OCI-LY1 (cell line): ENCODE data around the gene PSMC3IP.

Experiments used
- H2AFZ ChIP-seq: fragments of 200-600 bp; sonication (generic), shearing (Covaris generic); 2 replicates; pipeline ENCODE4 v1.6.0; 2014; ENCODE audit warnings: antibody characterized with exemption, mild to moderate bottlenecking, low read length
- H3F3A ChIP-seq: fragments of 200-600 bp; sonication (generic), shearing (Covaris generic); 2 replicates; pipeline ENCODE4 v1.6.0; 2014; ENCODE audit warnings: mild to moderate bottlenecking, antibody characterized with exemption, low read length, moderate library complexity; ENCODE audit not compliant: insufficient read depth
- H3K27ac ChIP-seq: fragments of 200-600 bp; sonication (generic); 2 replicates; pipeline ENCODE4 v1.5.1; 2014; ENCODE audit warnings: low read length, mixed run types, mild to moderate bottlenecking, low read depth; ENCODE audit not compliant: poor library complexity, severe bottlenecking
- H3K27me3 ChIP-seq: fragments of 200-600 bp; sonication (generic); 2 replicates; pipeline ENCODE4 v1.6.0; 2014; ENCODE audit warnings: antibody characterized with exemption, mild to moderate bottlenecking, low read length, moderate library complexity; ENCODE audit not compliant: insufficient read depth
- H3K36me3 ChIP-seq: fragments of 200-600 bp; sonication (generic); 2 replicates; pipeline ENCODE4 v1.6.1; 2014; ENCODE audit warnings: mild to moderate bottlenecking, antibody characterized with exemption, low read length, moderate library complexity, mixed read lengths; ENCODE audit not compliant: insufficient read depth
- H3K4me1 ChIP-seq: fragments of 200-600 bp; sonication (generic); 2 replicates; pipeline ENCODE4 v1.5.1; 2014; ENCODE audit warnings: mild to moderate bottlenecking, low read length, moderate library complexity; ENCODE audit not compliant: insufficient read depth, severe bottlenecking
- H3K4me2 ChIP-seq: fragments of 200-600 bp; sonication (generic), shearing (Covaris generic); 2 replicates; pipeline ENCODE4 v1.6.1; 2014; ENCODE audit warnings: low read length
- H3K4me3 ChIP-seq: fragments of 200-600 bp; sonication (generic); 2 replicates; pipeline ENCODE4 v1.5.1; 2014; ENCODE audit warnings: low read length, low read depth, mild to moderate bottlenecking, mixed read lengths; ENCODE audit not compliant: poor library complexity, severe bottlenecking
- H3K79me2 ChIP-seq: fragments of 200-600 bp; shearing (Covaris generic); 2 replicates; pipeline ENCODE4 v1.6.1; 2016; ENCODE audit warnings: mixed run types, low read length, mixed read lengths; ENCODE audit not compliant: insufficient read depth
- H3K9ac ChIP-seq: fragments of 200-600 bp; sonication (generic), shearing (Covaris generic); 2 replicates; pipeline ENCODE4 v1.6.1; 2014; ENCODE audit warnings: mild to moderate bottlenecking, low read length, mixed read lengths
- H3K9me2 ChIP-seq: fragments of 200-600 bp; sonication (generic), shearing (Covaris generic); 2 replicates; pipeline ENCODE4 v1.6.1; 2014; ENCODE audit warnings: low read depth, mild to moderate bottlenecking, low read length, mixed read lengths
- H3K9me3 ChIP-seq: fragments of 200-600 bp; shearing (Covaris generic); 2 replicates; pipeline ENCODE4 v1.6.1; 2014; ENCODE audit warnings: low read length, mixed read lengths
- H4K20me1 ChIP-seq: fragments of 200-600 bp; sonication (generic), shearing (Covaris generic); 2 replicates; pipeline ENCODE4 v1.6.0; 2016; ENCODE audit warnings: mild to moderate bottlenecking, low read length; ENCODE audit not compliant: insufficient read depth
- CTCF ChIP-seq: fragments of 200-600 bp; sonication (generic), shearing (Covaris generic); IDR thresholded peaks from 2 replicates; pipeline ENCODE4 v1.5.1; 2017; ENCODE audit warnings: mild to moderate bottlenecking, antibody characterized with exemption, low read length, moderate library complexity, mixed read lengths
- EZH2 ChIP-seq: fragments of 200-600 bp; sonication (generic), shearing (Covaris generic); IDR thresholded peaks from 2 replicates; pipeline ENCODE4 v1.8.0; 2017; ENCODE audit warnings: borderline replicate concordance, mixed run types, mild to moderate bottlenecking, antibody characterized with exemption, low read length, moderate library complexity, mixed read lengths

PSMC3IP gene

GRCh38 chr17:42538482-42538881, 39.0 kb downstream of the PSMC3IP start:
- Histone ChIP-seq H3K27me3 (no peaks in the 10 kb centered on the region), H3F3A (no peaks in the 10 kb centered on the region), H4K20me1 (no peaks in the 10 kb centered on the region), H3K9ac (no peak overlapping the region), H3K4me3 (no peak overlapping the region), H3K27ac (no peak overlapping the region), H3K36me3 (peaks cover 25% of the 10 kb centered on the region), H3K9me2 (no peaks in the 10 kb centered on the region), H3K4me1 (peaks cover 21% of the 10 kb centered on the region), H3K4me2 (no peak overlapping the region), H3K9me3 (no peaks in the 10 kb centered on the region), H3K79me2 (no peaks in the 10 kb centered on the region), H2AFZ (no peak overlapping the region)
- TF ChIP-seq CTCF: no peak

- H3K79me2 ChIP-seq: no peaks in the 10 kb centered on the region
- peaks cover 21% of the 10 kb centered on the region for H3K4me1 ChIP-seq
- no peak overlapping the region for H3K27ac ChIP-seq
- no peaks in the 10 kb centered on the region for H3F3A ChIP-seq
- H3K9me3 ChIP-seq: no peaks in the 10 kb centered on the region
- H3K4me2 ChIP-seq: no peak overlapping the region
- H3K9ac ChIP-seq: no peak overlapping the region
- H3K27me3 ChIP-seq: no peaks in the 10 kb centered on the region
- no peak overlapping the region for H3K4me3 ChIP-seq
- no peaks in the 10 kb centered on the region for H3K9me2 ChIP-seq
- TF ChIP-seq CTCF (no peak), EZH2 (no peak)
- H4K20me1 ChIP-seq: no peaks in the 10 kb centered on the region
- no peak overlapping the region for H2AFZ ChIP-seq
- peaks cover 20% of the 10 kb centered on the region for H3K36me3 ChIP-seq
Measured at GRCh38 chr17:42537826-42538451, 39.6 kb downstream of the PSMC3IP start.

GRCh38 chr17:42537156-42537805, 40.2 kb downstream of the PSMC3IP start:
- peak overlapping the region; percentile 65 for H3K27ac ChIP-seq
- H3F3A ChIP-seq: no peaks in the 10 kb centered on the region
- H4K20me1 ChIP-seq: no peaks in the 10 kb centered on the region
- no peak overlapping the region for H2AFZ ChIP-seq
- no peaks in the 10 kb centered on the region for H3K27me3 ChIP-seq
- H3K79me2 ChIP-seq: no peaks in the 10 kb centered on the region
- H3K4me3 ChIP-seq: peak overlapping the region; percentile 70
- H3K36me3 ChIP-seq: peaks cover 16% of the 10 kb centered on the region
- H3K9me3 ChIP-seq: no peaks in the 10 kb centered on the region
- H3K9ac ChIP-seq: peak overlapping the region; percentile 63
- H3K9me2 ChIP-seq: no peaks in the 10 kb centered on the region
- peak overlapping the region; percentile 82 for H3K4me2 ChIP-seq
- H3K4me1 ChIP-seq: peaks cover 21% of the 10 kb centered on the region
- TF ChIP-seq CTCF (no peak), EZH2 (no peak)
